ENCODE results near the gene LRP3.
"Not testable (repeated sequence)": the region's sequence is repeated elsewhere in the genome, so short reads cannot be mapped to it uniquely, and the experiment has no call there.

LRP3 gene

DNA sequence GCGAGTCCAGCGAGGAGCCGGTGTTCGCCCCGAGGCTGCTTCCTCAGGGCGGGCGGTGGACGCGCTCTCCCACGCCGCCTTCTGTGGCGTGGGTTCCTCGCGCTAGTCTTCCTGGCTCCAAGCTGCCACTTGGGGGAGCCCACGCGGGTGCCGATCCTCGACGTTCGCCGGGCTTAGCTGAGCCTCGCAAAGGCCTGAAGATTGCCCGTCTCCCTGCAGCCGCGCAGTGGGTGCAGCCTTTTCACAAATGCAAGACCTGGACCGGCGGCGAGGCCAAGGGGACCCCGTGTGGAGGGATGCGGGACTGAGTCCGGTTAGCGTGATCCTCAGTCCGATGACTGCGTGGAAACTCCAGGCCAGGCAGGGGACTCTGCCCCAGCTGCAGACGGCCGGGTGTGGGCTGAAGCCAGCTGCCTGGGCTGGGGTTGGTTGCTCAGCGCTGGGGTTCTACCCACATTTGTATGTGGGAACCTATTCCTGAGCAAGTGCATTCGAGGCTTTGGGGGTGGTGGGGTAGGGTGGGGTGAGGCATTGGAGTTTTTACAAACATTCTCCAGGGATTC is 16.6 kb upstream of the LRP3 start:
- DNase-seq, result no peak

DNA sequence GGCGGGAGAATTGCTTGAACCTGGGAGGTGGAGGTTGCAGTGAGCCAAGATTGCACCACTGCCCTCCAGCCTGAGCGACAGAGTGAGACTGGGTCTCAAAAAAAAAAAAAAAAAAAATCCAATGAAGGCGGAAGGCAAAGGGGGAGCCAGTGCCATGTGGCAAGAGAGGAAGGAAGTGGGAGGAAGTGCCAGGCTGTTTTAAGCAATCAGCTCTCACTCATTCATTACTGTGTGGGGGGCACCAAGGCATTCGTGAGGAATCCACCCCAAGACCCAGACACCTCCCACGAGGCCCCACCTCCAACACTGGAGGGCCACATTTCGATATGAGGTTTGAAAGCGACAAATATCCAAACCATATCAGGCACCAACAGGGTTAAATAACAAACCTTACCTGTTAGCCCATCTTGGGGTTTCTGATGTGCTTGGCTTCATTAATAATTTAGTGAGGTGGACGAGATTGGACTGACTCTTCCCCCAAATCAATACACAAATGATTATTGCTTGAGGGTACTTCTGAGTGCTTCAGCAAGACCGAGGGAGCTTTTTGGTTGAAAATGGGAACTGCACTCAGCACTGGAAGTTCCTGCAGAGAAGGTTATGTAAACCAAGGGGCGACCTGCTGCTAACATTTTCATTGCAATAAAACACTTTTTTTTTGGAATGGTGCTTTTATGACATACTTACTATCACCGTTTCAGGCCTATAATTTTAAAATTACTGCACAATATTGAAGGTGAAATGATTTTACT is 7.5 kb upstream of the LRP3 start:
- DNase-seq, result no peak

DNA sequence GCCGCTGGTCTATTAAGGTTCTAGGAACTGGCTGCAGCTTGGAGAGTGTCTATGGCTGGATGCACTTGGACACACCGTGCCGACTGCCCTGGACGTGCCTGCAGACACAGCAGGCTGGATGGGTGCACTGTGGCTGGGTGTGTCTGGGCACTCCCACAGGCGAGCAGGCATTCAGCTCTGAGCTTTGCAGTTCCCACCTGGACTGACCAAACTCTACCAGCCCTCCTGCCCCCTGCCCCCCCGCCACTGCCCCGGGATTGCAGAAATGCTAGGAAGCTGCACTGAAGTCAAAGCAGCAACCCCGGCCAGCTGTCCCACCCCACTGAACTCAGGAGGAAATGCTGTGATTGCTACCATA is 7.0 kb upstream of the LRP3 start:
- DNase-seq, result no peak

DNA sequence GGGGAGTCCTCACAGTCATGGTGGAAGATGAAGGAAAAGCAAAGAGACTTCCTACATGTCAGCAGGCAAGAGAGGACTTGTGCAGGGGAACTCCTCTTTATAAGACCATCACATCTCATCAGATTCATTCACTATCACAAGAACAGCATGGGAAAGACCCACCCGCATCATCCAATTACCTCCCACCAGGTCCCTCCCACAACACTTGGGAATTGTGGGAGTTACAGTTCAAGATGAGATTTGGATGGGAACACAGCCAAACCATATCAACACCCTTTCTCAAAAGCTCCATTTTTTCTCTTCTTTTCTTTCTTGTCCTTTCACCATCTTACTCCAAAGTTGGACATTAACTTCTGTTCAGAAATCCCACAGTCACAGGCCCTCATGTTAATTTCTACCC is 4.7 kb upstream of the LRP3 start:
- no peak for DNase-seq

DNA sequence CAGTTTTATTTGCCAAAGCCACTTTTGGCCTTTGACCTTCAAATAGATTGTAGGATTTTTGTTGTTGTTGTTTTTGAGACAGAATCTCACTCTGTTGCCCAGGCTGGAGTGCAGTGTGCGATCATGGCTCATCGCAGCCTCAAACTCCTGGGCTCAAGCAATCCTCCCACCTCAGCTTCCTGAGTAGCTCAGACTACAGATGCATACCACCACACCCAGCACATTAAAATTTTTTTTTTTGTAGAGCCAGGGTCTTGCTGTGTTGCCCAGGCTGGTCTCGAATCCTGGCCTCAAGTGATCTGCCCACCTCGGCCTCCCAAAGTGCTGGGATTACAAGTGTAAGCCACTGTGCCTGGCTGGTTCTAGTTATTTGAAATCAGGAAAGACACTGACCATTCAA is 3.0 kb upstream of the LRP3 start:
- not testable (repeated sequence) for DNase-seq

DNA sequence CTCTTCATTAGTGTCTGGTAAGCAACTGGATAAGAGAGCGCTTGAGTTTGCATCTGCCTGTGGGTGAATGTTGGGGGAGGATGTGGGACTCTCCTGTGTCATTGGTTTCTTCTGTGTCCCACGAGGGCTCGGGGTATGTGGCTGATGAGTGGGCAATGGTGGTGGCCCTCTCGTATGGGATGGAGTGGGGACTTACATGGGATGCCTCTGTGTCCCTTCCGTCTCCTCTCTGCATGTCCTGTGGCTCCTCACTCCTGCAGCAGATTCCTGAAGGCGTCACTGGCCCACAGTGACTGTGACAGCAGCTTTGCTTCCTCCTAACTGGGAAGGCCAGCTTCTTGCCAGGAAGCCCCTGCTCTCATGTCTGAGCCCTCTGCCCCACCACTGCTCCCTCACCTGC is 2.6 kb upstream of the LRP3 start:
- DNase-seq, result no peak

DNA sequence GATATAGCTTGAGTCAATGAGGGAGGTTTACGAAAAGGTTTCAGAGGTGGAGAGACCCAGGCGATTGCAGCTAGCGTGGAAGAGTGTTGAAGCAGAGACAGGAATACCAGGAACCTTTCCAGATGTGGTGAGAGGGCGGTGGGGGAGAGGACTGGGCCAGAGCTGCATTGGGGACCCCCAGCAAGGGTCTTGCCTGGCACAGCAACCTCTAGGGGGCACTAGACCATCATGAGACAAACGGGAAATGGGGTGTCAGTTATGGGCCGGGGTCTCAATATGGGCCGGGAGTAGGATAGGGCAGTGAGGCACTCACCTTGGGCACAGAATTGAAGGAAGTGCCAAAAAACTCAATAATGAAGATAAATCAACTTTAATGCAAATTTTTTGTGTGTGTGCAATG is 2.1 kb upstream of the LRP3 start:
- no peak for DNase-seq

DNA sequence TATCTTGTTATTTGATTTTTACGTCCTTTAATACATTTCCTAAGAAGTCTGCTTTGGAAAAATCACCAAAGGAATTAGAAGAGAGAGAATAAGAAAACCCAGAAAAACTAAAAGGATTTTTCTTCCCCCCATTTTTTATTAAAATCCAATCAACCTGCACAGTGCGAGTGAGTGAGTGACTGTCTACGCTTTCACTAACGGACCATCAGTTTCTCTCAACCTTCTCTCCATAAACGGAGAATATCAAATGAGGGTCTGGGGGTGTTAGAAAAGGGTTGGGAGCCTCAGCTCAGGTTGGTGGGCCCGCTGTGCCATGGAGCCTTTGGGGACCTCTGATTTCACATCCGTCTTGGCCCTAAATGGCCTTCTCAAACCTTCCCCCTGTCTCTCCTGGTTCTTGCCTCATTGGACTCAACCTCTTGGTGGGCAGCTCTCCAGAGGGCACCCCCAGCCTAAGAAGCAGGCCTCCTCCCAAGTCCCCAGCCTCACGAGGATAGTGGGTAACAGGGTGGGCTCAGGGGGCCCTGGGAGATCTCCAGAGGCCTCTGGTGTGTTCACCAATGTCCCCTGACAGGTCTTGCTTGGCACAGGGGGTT is 763 bp upstream of the LRP3 start:
- no peak for DNase-seq

DNA sequence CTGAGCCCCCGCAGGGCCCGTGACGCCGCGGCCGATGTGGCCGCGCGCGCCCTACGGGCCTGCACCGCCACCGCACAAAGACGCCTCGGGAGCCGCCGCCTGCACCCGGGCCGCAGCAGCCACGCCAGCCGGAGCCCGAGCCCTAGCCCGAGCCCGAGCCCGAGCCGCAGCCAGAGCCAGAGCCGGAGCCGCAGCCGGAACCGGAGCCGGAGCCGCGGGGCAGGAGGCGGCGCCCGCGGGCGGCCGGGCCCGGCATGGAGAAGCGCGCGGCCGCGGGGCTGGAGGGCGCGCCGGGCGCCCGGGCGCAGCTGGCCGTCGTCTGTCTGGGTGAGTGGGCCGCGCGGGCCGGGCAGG is 379 bp downstream of the LRP3 start:
- DNase-seq, result no peak

- peak; percentile 19 for DNase-seq
Observed at GRCh38 chr19:33194886-33195644, 935 bp downstream of the LRP3 start.

DNA sequence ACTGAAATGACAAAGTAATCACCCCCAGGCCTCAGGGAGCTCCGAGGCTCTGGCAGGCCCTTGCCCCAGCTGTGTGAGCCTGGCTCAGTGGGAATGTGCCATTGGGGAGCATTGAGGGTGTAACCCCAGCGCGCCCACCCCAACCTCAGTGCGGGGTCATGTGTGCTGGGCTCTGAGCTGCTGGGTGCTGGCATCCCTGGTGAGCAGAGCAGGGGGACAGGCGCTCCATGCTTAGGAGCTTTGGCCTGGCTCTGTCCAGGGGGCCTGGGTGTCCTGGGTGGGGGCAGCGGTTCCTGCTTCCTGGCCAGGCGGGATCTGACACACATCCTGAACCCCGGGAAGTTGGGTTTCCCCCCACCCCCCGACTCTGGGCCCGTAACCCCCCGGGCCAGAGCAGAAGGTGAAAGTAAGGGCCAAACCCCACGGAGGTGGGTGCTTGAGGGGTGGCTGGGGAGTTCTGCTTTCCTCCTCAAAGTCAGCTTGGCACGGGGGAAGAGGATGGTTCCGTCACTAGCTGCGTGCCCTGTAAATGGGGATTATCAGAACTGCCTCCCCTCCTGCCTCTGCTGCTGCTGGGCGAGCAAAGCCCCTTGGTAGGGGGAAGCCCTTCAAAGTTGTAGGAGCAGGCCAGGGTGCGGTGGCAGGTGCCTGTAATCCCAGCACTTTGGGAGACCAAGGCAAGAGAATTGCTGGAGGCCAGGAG is 1.7 kb downstream of the LRP3 start:
- no peak for DNase-seq

DNA sequence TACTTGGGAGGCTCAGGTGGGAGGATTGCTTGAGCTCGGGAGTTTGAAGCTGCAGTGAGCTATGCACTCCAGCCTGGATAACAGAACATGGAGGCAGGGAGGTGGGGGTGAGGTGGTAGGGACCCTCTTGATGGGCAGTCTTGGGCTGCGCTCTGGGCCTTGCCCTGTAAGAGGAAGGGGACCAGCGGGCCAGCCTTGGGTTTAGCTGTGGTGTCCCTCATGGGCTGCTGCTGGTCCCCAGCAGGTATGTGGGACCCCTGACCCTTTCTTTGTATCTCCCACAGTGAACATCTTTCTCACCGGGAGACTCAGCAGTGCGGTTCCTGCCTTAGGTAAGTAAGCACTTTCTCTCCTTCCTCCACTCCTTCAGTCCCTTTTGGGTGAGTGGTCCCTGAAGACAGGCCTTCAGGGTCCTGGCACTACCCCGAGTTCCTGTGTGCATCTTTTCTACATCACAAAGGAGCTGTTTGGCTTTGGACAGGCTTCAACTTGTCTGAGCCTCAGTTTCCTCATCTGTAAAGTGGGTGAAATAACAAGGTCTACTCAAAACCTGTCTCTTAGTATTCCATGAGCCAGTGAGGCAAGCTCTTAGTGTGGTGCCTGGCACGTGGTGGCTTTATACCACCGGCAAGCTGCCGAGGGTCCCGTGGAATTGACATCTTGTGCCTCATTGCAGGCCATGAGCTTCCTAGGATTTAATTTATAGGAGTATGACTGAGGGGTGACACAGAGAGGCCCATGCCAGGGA is 2.5 kb downstream of the LRP3 start:
- DNase-seq, result no peak

DNA sequence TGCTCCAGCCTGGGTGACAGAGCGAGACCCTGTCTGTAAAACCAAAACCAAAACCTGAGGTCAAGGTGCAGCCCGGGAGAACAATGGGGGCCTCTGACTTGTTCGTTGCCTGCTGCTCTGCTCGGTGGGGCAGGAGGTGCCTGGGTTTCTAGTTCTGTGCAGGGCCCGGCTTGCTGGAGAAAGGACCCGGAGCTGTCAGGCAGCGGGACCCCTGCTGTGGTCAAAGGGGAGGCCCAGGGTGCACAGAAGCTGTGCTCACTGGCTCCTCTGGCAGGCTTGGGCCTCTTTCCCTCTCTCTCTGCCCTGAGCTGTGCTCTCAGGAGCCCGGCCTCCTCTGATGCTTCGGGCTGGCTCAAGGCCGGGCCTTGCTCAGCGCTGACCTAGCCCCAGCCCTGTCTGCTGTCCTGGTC is 3.5 kb downstream of the LRP3 start:
- DNase-seq, result no peak

- DNase-seq, result no peak
Observed at GRCh38 chr19:33198169-33198568, 4.0 kb downstream of the LRP3 start.

DNA sequence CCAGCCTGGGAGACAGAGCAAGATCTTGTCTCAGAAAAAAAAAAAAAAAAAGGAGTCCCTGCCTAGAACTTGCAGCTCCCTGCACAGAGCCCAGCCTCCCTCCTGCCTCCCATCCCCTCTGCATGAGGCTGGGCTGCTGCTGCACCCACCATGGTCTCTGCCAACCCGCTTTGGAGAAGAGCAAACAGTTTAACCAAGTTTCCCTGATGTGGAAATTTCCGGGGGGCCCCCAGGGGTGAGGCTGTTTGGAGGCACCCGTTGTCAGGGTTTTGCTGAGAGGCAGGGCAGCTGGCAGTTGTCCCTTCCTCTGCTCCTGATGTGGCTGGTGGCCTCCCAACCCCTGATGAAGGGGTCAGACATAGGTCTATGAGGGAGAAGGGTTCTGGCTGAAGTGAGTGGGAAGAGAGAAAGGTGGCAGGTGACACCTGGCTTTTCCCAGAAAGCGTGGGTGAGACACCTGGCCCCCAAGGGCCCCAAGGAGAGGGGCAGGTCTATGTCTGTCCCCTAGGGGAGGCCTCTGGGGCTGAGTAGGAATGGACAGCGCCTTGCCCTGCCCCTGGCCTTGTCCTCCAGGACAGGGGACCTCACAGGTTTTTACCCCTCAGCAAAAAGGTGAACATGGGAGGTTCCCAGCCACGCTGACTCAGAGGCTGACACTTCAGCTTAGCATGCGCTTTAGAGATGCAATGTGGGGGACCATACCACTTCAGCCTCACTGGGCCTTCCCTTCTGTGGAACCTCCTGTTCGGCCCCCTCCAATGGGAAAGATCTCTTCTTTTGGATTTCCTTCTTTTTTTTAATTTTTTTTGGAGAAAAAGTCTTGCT is 5.5 kb downstream of the LRP3 start:
- DNase-seq, result no peak

- no peak for DNase-seq
Observed at GRCh38 chr19:33201473-33201872, 7.3 kb downstream of the LRP3 start.

DNA sequence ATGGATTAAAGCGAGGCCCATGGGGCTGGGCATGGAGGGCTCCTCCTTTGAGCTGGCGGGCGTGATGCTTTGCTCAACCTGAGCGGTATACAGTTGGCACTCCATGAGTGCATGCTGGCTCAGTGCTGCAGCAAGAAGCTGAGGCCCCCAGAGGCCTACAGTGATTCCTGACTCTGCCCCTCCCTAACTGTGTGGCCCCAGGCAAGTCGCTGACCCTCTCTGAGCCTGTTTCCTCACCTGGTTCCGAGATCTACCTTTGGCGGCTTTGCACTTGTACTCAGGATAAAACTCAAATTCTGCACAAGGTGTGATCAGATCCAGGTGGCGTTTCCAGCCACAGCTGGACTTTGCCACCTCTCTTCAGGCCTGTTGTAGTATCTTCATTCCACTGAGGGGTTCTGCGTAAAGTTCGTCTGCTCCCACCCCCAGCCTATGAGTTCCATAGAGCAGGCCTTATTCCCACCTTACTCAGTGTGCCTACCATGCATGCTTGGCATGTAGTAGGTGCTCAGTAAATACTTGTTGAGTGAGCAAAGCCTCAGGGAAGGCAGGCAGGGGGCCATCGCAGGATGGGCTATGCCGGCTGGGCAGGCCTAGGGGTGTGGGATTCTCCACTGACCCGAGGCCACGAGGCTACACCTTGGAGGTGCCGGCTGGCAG is 7.9 kb downstream of the LRP3 start:
- DNase-seq, result no peak

- no peak for DNase-seq
Observed at GRCh38 chr19:33202546-33203507, 8.7 kb downstream of the LRP3 start.

DNA sequence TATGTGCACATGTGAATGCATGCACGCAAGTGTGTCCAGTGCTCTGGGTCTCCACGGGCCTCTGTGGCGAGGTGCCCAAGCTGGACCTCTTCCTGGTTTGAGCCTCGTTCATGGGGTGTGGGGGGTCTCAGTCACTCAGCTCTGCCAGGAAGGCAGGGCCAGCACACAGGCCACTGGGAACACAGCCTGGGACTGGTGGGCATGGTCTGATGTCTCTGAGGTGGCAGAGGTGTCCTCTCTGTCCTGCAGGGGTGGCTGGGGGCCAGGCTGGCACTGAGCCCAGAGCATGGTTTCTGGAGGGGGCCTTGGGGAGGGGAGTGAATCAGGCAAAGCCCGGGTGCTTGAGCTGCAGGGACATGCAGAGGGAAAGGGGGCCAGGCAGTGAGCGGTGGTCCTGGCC is 9.4 kb downstream of the LRP3 start:
- no peak for DNase-seq
